ENCODE measurements around the gene RAPGEF5. TPM values are rescaled to one million over a fixed set of nuclear protein-coding genes. Genes with fewer than 3 reads are reported as not detected.

Gene RAPGEF5
- total and polyA plus RNA-seq, 10 of the 15 experiments (the other 5 are each of a cell fraction or from before 2014, with no cell fraction given), result 0.38 to 4.0 (median 1.6) TPM; not detected in 1

- intact Hi-C loops (cut with micrococcal nuclease; ENCODE audit: unreplicated experiment), result no loop called here
Observed at GRCh38 chr7:22123139-22123538, 233.8 kb downstream of the RAPGEF5 start.

GRCh38 chr7:22121702-22122474 is 235.1 kb downstream of the RAPGEF5 start:
- Histone ChIP-seq H3K4me2 (ENCODE audit: control insufficient read depth, insufficient read depth) (no peak overlapping the region), H3K36me3 (ENCODE audit: control insufficient read depth in 2 of 2, insufficient read depth in 2 of 2, low read length in 1 of 2) (no peaks in the 10 kb centered on the region)
- no peak for TF ChIP-seq SPI1 (IDR thresholded peaks at IDR 0.05; ENCODE audit: borderline replicate concordance, insufficient read depth, low read depth, low read length)
- TF ChIP-seq CBX5 (IDR thresholded peaks at IDR 0.05; ENCODE audit: low read depth), result no peak
- no peak for TF ChIP-seq ELK1 (IDR thresholded peaks at IDR 0.05; ENCODE audit: low read depth, low read length)
- no peak for TF ChIP-seq TBL1XR1 (IDR thresholded peaks at IDR 0.05; ENCODE audit: low read depth, low read length)
- no peak for TF ChIP-seq NBN (IDR thresholded peaks at IDR 0.05)
- TF ChIP-seq ATF7 (IDR thresholded peaks at IDR 0.05; ENCODE audit: low read depth), result no peak
- TF ChIP-seq SIX5 (IDR thresholded peaks at IDR 0.05; ENCODE audit: low read depth, low read length, severe bottlenecking), result no peak
- no peak for TF ChIP-seq E2F4 (IDR thresholded peaks at IDR 0.05; ENCODE audit: low read depth, low read length)
- no peak for TF ChIP-seq MYB (IDR thresholded peaks at IDR 0.05; ENCODE audit: borderline replicate concordance, low read depth, low read length)
- TF ChIP-seq PKNOX1 (IDR thresholded peaks at IDR 0.05), result no peak

More at GRCh38 chr7:22123139-22123538, 233.8 kb downstream of the RAPGEF5 start:
- ATAC-seq, result no peak
- Histone ChIP-seq H3K27ac (ENCODE audit: control insufficient read depth, insufficient read depth) (no peak overlapping the region), H3K4me2 (ENCODE audit: control insufficient read depth, insufficient read depth) (no peak overlapping the region), H3K4me1 (ENCODE audit: control insufficient read depth, insufficient read depth, low read length) (no peaks in the 10 kb centered on the region), H3K36me3 (ENCODE audit: control insufficient read depth in 2 of 2, insufficient read depth in 2 of 2, low read length in 1 of 2) (no peaks in the 10 kb centered on the region), H3K79me2 (ENCODE audit: control insufficient read depth, insufficient read depth, low read length) (no peaks in the 10 kb centered on the region), H3K9me3 (replicated peaks; ENCODE audit: control insufficient read depth, insufficient read depth, low read length) (no peaks in the 10 kb centered on the region), H3K27me3 (replicated peaks in 1 of 2; ENCODE audit: control insufficient read depth in 2 of 2, insufficient read depth in 2 of 2, low read length in 1 of 2) (0 out of 4 replicates have a peak, but pooled peaks cover 0 to 1% of the 10 kb centered on the region in 2 experiments), H3K9ac (ENCODE audit: control insufficient read depth, insufficient read depth, low read length) (no peak overlapping the region), H2AFZ (ENCODE audit: control insufficient read depth, low read depth, low read length) (no peak overlapping the region), H3K4me3 (no peak overlapping the region), H4K20me1 (ENCODE audit: control insufficient read depth, insufficient read depth) (no peaks in the 10 kb centered on the region)
- ChIA-PET CTCF (interaction anchor here (0.6 to 1.6 kb wide), 2 partner anchors 8 to 12 kb away, joined by 3 to 6 read pairs; no protein-coding TSS in a partner anchor), RAD21 (ENCODE audit: unreplicated experiment) (no interaction called here), SMC1A (ENCODE audit: uncharacterized antibody, unreplicated experiment) (interaction anchor here (1.3 kb wide), 1 partner anchor 13 kb away, joined by 3 read pairs; no protein-coding TSS in a partner anchor), POLR2A (no interaction called here)
- in situ Hi-C loops (cut with MboI), result loop anchor here (25.0 kb wide), 1 partner anchor 614 kb away; the partner anchor contains the start of gene IL6
- FAIRE-seq, result no peak
- no peak for TF ChIP-seq CBFB (IDR thresholded peaks at IDR 0.05; ENCODE audit: low read depth)
- BruUV-seq (replicated peaks), result no TSS peak
- WGBS (ENCODE audit: insufficient coverage, insufficient replicate concordance, low lambda C conversion rate, missing lambda C conversion rate), result 26% methylated on average over 5 of the region's 5 CpGs
- DNase-seq (ENCODE audit: low read depth, low spot score), result no peak

More at GRCh38 chr7:22121702-22122474, 235.1 kb downstream of the RAPGEF5 start:
- no peak overlapping the region for H3K9ac ChIP-seq (ENCODE audit: control insufficient read depth, insufficient read depth, low read length)
- no peak overlapping the region for H3K4me3 ChIP-seq
- ChIA-PET RAD21 (ENCODE audit: unreplicated experiment) (no interaction called here), SMC1A (ENCODE audit: uncharacterized antibody, unreplicated experiment) (interaction anchor here (0.6 to 0.7 kb wide), 2 partner anchors 9 to 184 kb away, joined by 3 read pairs; no protein-coding TSS in a partner anchor), CTCF (interaction anchor here (1.6 kb wide), 1 partner anchor 10 kb away, joined by 6 read pairs; no protein-coding TSS in a partner anchor), POLR2A (no interaction called here)
- DNase-seq (ENCODE audit: low read depth, low spot score) (no peak), ATAC-seq (no peak), FAIRE-seq (no peak)
- no peaks in the 10 kb centered on the region; the same call in 2 of the 3 replicates for H3K9me3 ChIP-seq (replicated peaks; ENCODE audit: control insufficient read depth, insufficient read depth, low read length)
- peaks cover 8% of the 10 kb centered on the region; the same call in 1 of the 2 replicates for H3K4me1 ChIP-seq (ENCODE audit: control insufficient read depth, insufficient read depth, low read length)
- H3K27ac ChIP-seq (ENCODE audit: control insufficient read depth, insufficient read depth), result no peak overlapping the region
- in situ Hi-C loops (cut with MboI) (loop anchor here (25.0 kb wide), 1 partner anchor 615 kb away; the partner anchor contains the start of gene IL6), intact Hi-C loops (cut with micrococcal nuclease; ENCODE audit: unreplicated experiment) (no loop called here)
- no TSS peak for BruUV-seq (replicated peaks)
- H3K79me2 ChIP-seq (ENCODE audit: control insufficient read depth, insufficient read depth, low read length), result no peaks in the 10 kb centered on the region
- under 1% methylated on average over 8 of the region's 8 CpGs for WGBS (ENCODE audit: insufficient coverage, insufficient replicate concordance, low lambda C conversion rate, missing lambda C conversion rate)
- 0 out of 4 replicates have a peak, but pooled peaks cover 0 to 1% of the 10 kb centered on the region in 2 experiments for H3K27me3 ChIP-seq (replicated peaks in 1 of 2; ENCODE audit: control insufficient read depth in 2 of 2, insufficient read depth in 2 of 2, low read length in 1 of 2)
- no peak overlapping the region; the same call in 1 of the 2 replicates for H2AFZ ChIP-seq (ENCODE audit: control insufficient read depth, low read depth, low read length)
- no peaks in the 10 kb centered on the region for H4K20me1 ChIP-seq (ENCODE audit: control insufficient read depth, insufficient read depth)

All from GM12878 (cell line).